H1 (cell line): ENCODE data around the gene UHRF1. TPM values are rescaled to one million over a fixed set of nuclear protein-coding genes. Genes with fewer than 3 reads are reported as not detected.

ENCODE experiments used
- CTCF ChIA-PET: fragments of 300-600 bp; sonication (Branson Sonifier 250); formaldehyde crosslinking; loops from one replicate; lab custom pipeline; 2021; ENCODE audit not compliant: partially characterized antibody; lab: Charles Lee
- POLR2A ChIA-PET: fragments of 300-600 bp; sonication (Branson Sonifier 250); formaldehyde crosslinking; loops from one replicate; lab custom pipeline; 2021; ENCODE audit warnings: inconsistent platforms; ENCODE audit not compliant: partially characterized antibody; lab: Charles Lee
- DNase-seq, 2 experiments: peaks; one replicate each; pipeline versions ENCODE4 v3.0.0 to v3.0.0-alpha.2; 2010 to 2022; ENCODE audit warnings: low spot score in 2 of 2, low read depth in 1 of 2, mixed read lengths in 1 of 2
- FAIRE-seq: peaks from 2 replicates; lab custom pipeline; 2011; peaks lifted over from hg19 to GRCh38; lab: Jason Lieb, UNC
- H2AFZ ChIP-seq: 2 replicates; pipeline ENCODE4 v1.8.1; 2012; ENCODE audit warnings: low read length, inconsistent platforms
- H2AK5ac ChIP-seq: 2 replicates; pipeline ENCODE4 v1.6.1; 2013; ENCODE audit warnings: low read depth, low read length
- H2BK120ac ChIP-seq: replicated peaks from 2 replicates; pipeline ENCODE3; 2013; ENCODE audit warnings: low read depth, low read length, inconsistent platforms
- H2BK12ac ChIP-seq: 2 replicates; pipeline ENCODE4 v1.6.1; 2013; ENCODE audit warnings: low read depth, low read length
- H2BK15ac ChIP-seq: 2 replicates; pipeline ENCODE4 v1.6.1; 2013; ENCODE audit warnings: low read length
- H2BK20ac ChIP-seq: 2 replicates; pipeline ENCODE4 v1.6.1; 2013; ENCODE audit warnings: low read length
- H2BK5ac ChIP-seq: 2 replicates; pipeline ENCODE4 v1.6.1; 2013; ENCODE audit warnings: low read depth, low read length
- H3K14ac ChIP-seq: 2 replicates; pipeline ENCODE4 v1.6.1; 2013; ENCODE audit warnings: inconsistent platforms; ENCODE audit not compliant: insufficient read length
- H3K18ac ChIP-seq: 2 replicates; pipeline ENCODE4 v1.6.1; 2013; ENCODE audit warnings: low read length; ENCODE audit errors: extremely low read depth
- H3K23ac ChIP-seq: 2 replicates; pipeline ENCODE4 v1.6.1; 2013; ENCODE audit warnings: inconsistent platforms; ENCODE audit not compliant: insufficient read length
- H3K23me2 ChIP-seq: 2 replicates; pipeline ENCODE4 v1.6.1; 2013; ENCODE audit warnings: low read depth, low read length
- H3K27ac ChIP-seq: 2 replicates; pipeline ENCODE4 v1.6.1; 2011; ENCODE audit warnings: low read depth, low read length, inconsistent platforms
- H3K27me3 ChIP-seq, 4 experiments: replicated peaks in 1 of 4; 1 replicate in 1 of 4; 2 replicates in 3 of 4; pipeline versions ENCODE4 v1.6.1 to v1.8.1; 2011 to 2013; ENCODE audit warnings: low read length in 3 of 4, mild to moderate bottlenecking in 3 of 4, inconsistent platforms in 2 of 4, mixed read lengths in 2 of 4, moderate library complexity in 1 of 4; ENCODE audit not compliant: control insufficient read depth in 3 of 4, insufficient read depth in 3 of 4; ENCODE audit errors: extremely low read depth in 1 of 4
- H3K36me3 ChIP-seq, 4 experiments: 2 replicates each; pipeline versions ENCODE4 v1.6.1 to v1.8.1; 2011 to 2013; ENCODE audit warnings: mild to moderate bottlenecking in 4 of 4, low read length in 3 of 4, moderate library complexity in 2 of 4, control low read depth in 1 of 4, inconsistent platforms in 1 of 4; ENCODE audit not compliant: insufficient read depth in 4 of 4, control insufficient read depth in 2 of 4
- H3K4ac ChIP-seq: replicated peaks from 2 replicates; pipeline ENCODE3; 2013; ENCODE audit warnings: low read length, low read depth, mixed read lengths, inconsistent platforms; ENCODE audit not compliant: insufficient read length
- H3K4me1 ChIP-seq, 4 experiments: replicated peaks in 1 of 4; 1 replicate in 1 of 4; 2 replicates in 3 of 4; pipeline versions ENCODE4 v1.6.1 to v1.8.1; 2011 to 2013; ENCODE audit warnings: low read length in 3 of 4, inconsistent platforms in 2 of 4, mixed read lengths in 1 of 4; ENCODE audit not compliant: insufficient read depth in 4 of 4, control insufficient read depth in 3 of 4
- H3K4me2 ChIP-seq, 2 experiments: 2 replicates each; pipeline versions ENCODE4 v1.6.1 to v1.8.1; 2011 to 2013; ENCODE audit warnings: low read depth in 2 of 2, low read length in 2 of 2, control low read depth in 1 of 2, inconsistent platforms in 1 of 2, mild to moderate bottlenecking in 1 of 2; ENCODE audit not compliant: insufficient read depth in 1 of 2
- H3K4me3 ChIP-seq, 4 experiments: fragments of 200-600, 300-600 bp in 1 of 4; sonication (generic), shearing (Covaris generic), sonication (Bioruptor Twin) in 1 of 4; 2 replicates each; pipeline versions ENCODE4 v1.5.1 to v1.8.1; 2011 to 2016; ENCODE audit warnings: low read length in 4 of 4, low read depth in 3 of 4, control low read depth in 2 of 4, inconsistent platforms in 2 of 4, mild to moderate bottlenecking in 2 of 4, mixed read lengths in 1 of 4, moderate library complexity in 1 of 4; ENCODE audit not compliant: insufficient read depth in 2 of 4; ENCODE audit errors: extremely low read depth in 1 of 4
- H3K56ac ChIP-seq: replicated peaks from 2 replicates; pipeline ENCODE3; 2013; ENCODE audit warnings: low read depth, mild to moderate bottlenecking, mixed read lengths, low read length, inconsistent platforms; ENCODE audit not compliant: insufficient read length
- H3K79me1 ChIP-seq: 2 replicates; pipeline ENCODE4 v1.6.1; 2013; ENCODE audit warnings: low read depth, low read length, control low read depth
- H3K79me2 ChIP-seq, 2 experiments: 2 replicates each; pipeline versions ENCODE4 v1.6.1 to v1.8.1; 2012 to 2013; ENCODE audit warnings: low read length in 2 of 2, mild to moderate bottlenecking in 2 of 2, inconsistent platforms in 1 of 2; ENCODE audit not compliant: insufficient read depth in 2 of 2, control insufficient read depth in 1 of 2
- H3K9ac ChIP-seq, 4 experiments: replicated peaks in 1 of 4; 1 replicate in 1 of 4; 2 replicates in 3 of 4; pipeline versions ENCODE4 v1.6.1 to v1.8.1; 2011 to 2013; ENCODE audit warnings: low read depth in 3 of 4, low read length in 3 of 4, control low read depth in 2 of 4, mild to moderate bottlenecking in 2 of 4, moderate library complexity in 2 of 4, inconsistent platforms in 1 of 4; ENCODE audit errors: extremely low read depth in 1 of 4
- H3K9me3 ChIP-seq, 2 experiments: 2 replicates each; pipeline versions ENCODE4 v1.6.1 to v1.8.1; 2012 to 2013; ENCODE audit warnings: mild to moderate bottlenecking in 2 of 2, moderate library complexity in 2 of 2, control low read depth in 1 of 2, inconsistent platforms in 1 of 2, low read depth in 1 of 2, low read length in 1 of 2, mixed read lengths in 1 of 2; ENCODE audit not compliant: insufficient read depth in 2 of 2
- H4K20me1 ChIP-seq, 2 experiments: replicated peaks in 1 of 2; 2 replicates each; pipeline versions ENCODE3 to v1.8.1; 2011 to 2013; ENCODE audit warnings: inconsistent platforms in 2 of 2, low read length in 2 of 2, mild to moderate bottlenecking in 1 of 2; ENCODE audit not compliant: insufficient read depth in 2 of 2, control insufficient read depth in 1 of 2
- H4K5ac ChIP-seq: 2 replicates; pipeline ENCODE4 v1.6.1; 2013; ENCODE audit warnings: low read length, low read depth, mixed read lengths, inconsistent platforms; ENCODE audit not compliant: insufficient read length
- H4K8ac ChIP-seq: 2 replicates; pipeline ENCODE4 v1.8.0; 2013; ENCODE audit warnings: mild to moderate bottlenecking, moderate library complexity, low read length, inconsistent platforms; ENCODE audit not compliant: insufficient read depth; ENCODE audit errors: extremely low read depth
- H4K91ac ChIP-seq: replicated peaks from 2 replicates; pipeline ENCODE3; 2013; ENCODE audit warnings: low read length, mixed read lengths, inconsistent platforms; ENCODE audit not compliant: insufficient read length
- EGR1 ChIP-seq: IDR thresholded peaks from 2 replicates; pipeline ENCODE4 v1.6.1; 2011; ENCODE audit warnings: low read depth, low read length, borderline replicate concordance
- SP1 ChIP-seq: IDR thresholded peaks from 2 replicates; pipeline ENCODE4 v1.6.1; 2011; ENCODE audit warnings: low read depth, low read length
- TEAD4 ChIP-seq: IDR thresholded peaks from 2 replicates; pipeline ENCODE4 v1.6.1; 2012; ENCODE audit warnings: low read depth, low read length, inconsistent platforms, mixed read lengths
- WGBS, 2 experiments: shearing (Covaris generic) in 1 of 2; methylation state at CpG; one replicate each; pipeline versions ENCODE4 v1.1.6 to v1.1.7; 2013 to 2015; ENCODE audit warnings: low lambda C conversion rate in 2 of 2, mixed read lengths in 2 of 2, inconsistent platforms in 1 of 2, low coverage in 1 of 2, missing lambda C conversion rate in 1 of 2; ENCODE audit not compliant: insufficient replicate concordance in 2 of 2, insufficient coverage in 1 of 2, insufficient read length in 1 of 2; ENCODE audit errors: extremely low coverage in 1 of 2, missing lambda C conversion rate in 1 of 2; 5-methylcytosine and 5-hydroxymethylcytosine counted together
- polyA plus RNA-seq, 7 experiments: library from polyadenylated mRNA; depleted of rRNA in 3 of 7; stranded (reverse) in 5 of 7; unstranded in 2 of 7; fragments of >200 nt in 5 of 7; fragments of 200-250 nt in 2 of 7; gene quantifications; 1 replicate in 5 of 7; 2 replicates in 1 of 7; 4 replicates in 1 of 7; pipeline versions ENCODE4 v1.2.1 to v1.2.3, GENCODE V29; 2011 to 2013; ENCODE audit warnings: missing spikeins in 2 of 7, mixed read lengths in 2 of 7
- total RNA-seq: library from RNA; stranded (reverse); fragmentation: NEBNext Ultra II Directional; extraction: Animal tissue kit (Norgen Biotek cat#: 25700); gene quantifications from 2 replicates; pipeline ENCODE4 v1.2.1, GENCODE V29; 2021

Gene UHRF1
- total and polyA plus RNA-seq, 2 of the 8 experiments (the other 6 are each of a cell fraction or from before 2014, with no cell fraction given), result 14.7 to 65.8 TPM

GRCh38 chr19:4933528-4933927 lies 24.2 kb downstream of the UHRF1 start:
- H4K5ac ChIP-seq, result no peak overlapping the region
- CTCF ChIA-PET, result interaction anchor here (3.7 to 7.9 kb wide), 2 partner anchors 6 to 97 kb away, joined by 13 to 51 read pairs; no protein-coding TSS in a partner anchor
- H2BK120ac ChIP-seq, result no peak overlapping the region
- H3K36me3 ChIP-seq, result peaks cover 4 to 43% (median 28%) of the 10 kb centered on the region in 4 experiments; a peak in 6 of 8 replicates
- H3K27ac ChIP-seq, result no peak overlapping the region
- H3K23me2 ChIP-seq, result no peaks in the 10 kb centered on the region
- no peak for FAIRE-seq
- no peak overlapping the region for H3K4me3 ChIP-seq
- no peak overlapping the region for H3K9ac ChIP-seq
- H3K79me2 ChIP-seq, result peaks cover 0 to 2% of the 10 kb centered on the region in 2 experiments; a peak in 1 of 4 replicates
- 84% methylated on average over 7 of the region's 7 CpGs; no CpG with 5 or more reads in 1 of the 2 experiments for WGBS, 2 experiments
- no peak overlapping the region for H4K91ac ChIP-seq
- no peak overlapping the region for H3K14ac ChIP-seq
- no peak for TF ChIP-seq EGR1
- TF ChIP-seq TEAD4, result no peak
- no peak for TF ChIP-seq SP1
- DNase-seq, result no peak
- no peaks in the 10 kb centered on the region for H3K27me3 ChIP-seq
- H3K4ac ChIP-seq, result no peak overlapping the region
- H3K79me1 ChIP-seq, result peaks cover 4% of the 10 kb centered on the region
- H2BK12ac ChIP-seq, result no peak overlapping the region
- H3K18ac ChIP-seq, result no peak overlapping the region
- POLR2A ChIA-PET, result no interaction called here
- no peak overlapping the region for H3K23ac ChIP-seq
- no peak overlapping the region for H2BK20ac ChIP-seq
- no peak overlapping the region for H3K56ac ChIP-seq
- H2AK5ac ChIP-seq, result no peak overlapping the region
- no peak overlapping the region for H3K4me2 ChIP-seq
- H4K20me1 ChIP-seq, result peaks cover 5 to 12% of the 10 kb centered on the region in 2 experiments
- no peak overlapping the region for H2BK15ac ChIP-seq
- H3K9me3 ChIP-seq, result no peaks in the 10 kb centered on the region
- no peak overlapping the region for H2AFZ ChIP-seq
- H4K8ac ChIP-seq, result no peak overlapping the region
- H3K4me1 ChIP-seq, result peaks cover 0 to under 1% (median 0%) of the 10 kb centered on the region in 4 experiments; a peak in 2 of 7 replicates
- no peak overlapping the region for H2BK5ac ChIP-seq
